Neural cell (in vitro differentiated cells): Measurements from ENCODE around the gene GJB2.

Experiments
- CTCF ChIP-seq: fragments of 450-650 bp; IDR thresholded peaks from 2 replicates; pipeline ENCODE4 v1.5.1; 2014; ENCODE audit warnings: antibody characterized with exemption, mild to moderate bottlenecking, moderate library complexity; ENCODE audit not compliant: poor library complexity, severe bottlenecking
- EP300 ChIP-seq: fragments of 450-650 bp; conservative IDR thresholded peaks from 2 replicates; pipeline ENCODE4 v1.6.1; 2014; ENCODE audit warnings: antibody characterized with exemption, mild to moderate bottlenecking, moderate library complexity; ENCODE audit not compliant: poor library complexity, severe bottlenecking
- EZH2 ChIP-seq: fragments of 200-600, 300-800 bp; shearing (Covaris generic), sonication (generic); IDR thresholded peaks from 2 replicates; pipeline ENCODE4 v1.6.1; 2014; ENCODE audit warnings: antibody characterized with exemption, low read length, borderline replicate concordance, mild to moderate bottlenecking; ENCODE audit not compliant: insufficient read depth, poor library complexity, severe bottlenecking
- POLR2AphosphoS5 ChIP-seq: IDR thresholded peaks from 2 replicates; pipeline ENCODE4 v1.6.1; 2012

- TF ChIP-seq CTCF (no peak), POLR2AphosphoS5 (no peak), EZH2 (no peak), EP300 (no peak)
Measured at GRCh38 chr13:20221772-20222171, 29.0 kb upstream of the GJB2 start.
